H1 (cell line): ENCODE measurements around the gene RSF1. TPM values are rescaled to one million over a fixed set of nuclear protein-coding genes. Genes with fewer than 3 reads are reported as not detected.

ENCODE experiments used
- CBX5 ChIP-seq: fragments of 300-800, 300-1000 bp; sonication (generic); IDR thresholded peaks from 2 replicates; pipeline ENCODE4 v1.7.1; 2016; ENCODE audit warnings: antibody characterized with exemption, low read length, low read depth
- CBX8 ChIP-seq: fragments of 300-800, 300-1000 bp; sonication (generic); IDR thresholded peaks from 2 replicates; pipeline ENCODE4 v1.7.1; 2016; ENCODE audit warnings: low read depth, low read length, borderline replicate concordance
- CHD1 ChIP-seq: IDR thresholded peaks from 2 replicates; pipeline ENCODE4 v1.6.1; 2012; ENCODE audit warnings: low read depth, low read length, improper control_type of control experiment
- CTBP2 ChIP-seq: IDR thresholded peaks from 2 replicates; pipeline ENCODE4 v1.7.0; 2011; ENCODE audit warnings: borderline replicate concordance, mild to moderate bottlenecking, moderate library complexity, mixed read lengths, low read length; ENCODE audit not compliant: insufficient read depth, insufficient read length
- EZH2 ChIP-seq: fragments of 200-600 bp; sonication (generic); IDR thresholded peaks from 2 replicates; pipeline ENCODE4 v1.7.1; 2012; ENCODE audit warnings: low read depth, mild to moderate bottlenecking, moderate library complexity, low read length, inconsistent platforms; ENCODE audit not compliant: severe bottlenecking
- JUND ChIP-seq: IDR thresholded peaks from 2 replicates; pipeline ENCODE4 v1.6.1; 2011; ENCODE audit warnings: mild to moderate bottlenecking, improper control_type of control experiment, low read length
- KDM1A ChIP-seq: fragments of 200-600, 300-600 bp; sonication (generic); IDR thresholded peaks from 2 replicates; pipeline ENCODE4 v1.7.1; 2016; ENCODE audit warnings: mild to moderate bottlenecking, low read length, borderline replicate concordance
- KDM4A ChIP-seq: IDR thresholded peaks from one replicate; pipeline ENCODE4 v1.7.1; 2012; ENCODE audit warnings: low read depth, mild to moderate bottlenecking, moderate library complexity, low read length, inconsistent platforms; ENCODE audit not compliant: severe bottlenecking
- NANOG ChIP-seq: IDR thresholded peaks from 2 replicates; pipeline ENCODE4 v1.6.1; 2011; ENCODE audit warnings: low read length, low read depth, mild to moderate bottlenecking, inconsistent platforms; ENCODE audit not compliant: insufficient read depth, poor library complexity, severe bottlenecking
- NRF1 ChIP-seq: IDR thresholded peaks from 2 replicates; pipeline ENCODE4 v1.6.1; 2011; ENCODE audit warnings: mild to moderate bottlenecking, low read depth, low read length, improper control_type of control experiment
- POLR2A ChIP-seq, 2 experiments: IDR thresholded peaks; 1 replicate in 1 of 2; 2 replicates in 1 of 2; pipeline ENCODE4 v1.6.1; 2011; ENCODE audit warnings: low read depth in 2 of 2, low read length in 2 of 2, mild to moderate bottlenecking in 2 of 2; ENCODE audit errors: control extremely low read depth in 1 of 2
- POU5F1 ChIP-seq: IDR thresholded peaks from 2 replicates; pipeline ENCODE4 v1.6.1; 2011; ENCODE audit warnings: low read depth, mild to moderate bottlenecking, low read length, moderate library complexity
- RBBP5 ChIP-seq: IDR thresholded peaks from 2 replicates; pipeline ENCODE4 v1.7.1; 2012; ENCODE audit warnings: low read depth, mild to moderate bottlenecking, inconsistent platforms, low read length, moderate library complexity, borderline replicate concordance
- RFX5 ChIP-seq: IDR thresholded peaks from 2 replicates; pipeline ENCODE4 v1.6.1; 2011; ENCODE audit warnings: low read depth, low read length, improper control_type of control experiment, borderline replicate concordance
- RXRA ChIP-seq: IDR thresholded peaks from 2 replicates; pipeline ENCODE4 v1.6.1; 2011; ENCODE audit warnings: low read depth, mild to moderate bottlenecking, low read length, moderate library complexity; ENCODE audit not compliant: insufficient read depth
- SAP30 ChIP-seq: fragments of 300-600 bp; sonication (generic); IDR thresholded peaks from 2 replicates; pipeline ENCODE4 v1.7.1; 2012; ENCODE audit warnings: low read length, moderate library complexity, mild to moderate bottlenecking, inconsistent platforms; ENCODE audit not compliant: insufficient read depth, insufficient replicate concordance
- SIN3A ChIP-seq, 2 experiments: IDR thresholded peaks in 1 of 2; conservative IDR thresholded peaks in 1 of 2; 2 replicates each; pipeline ENCODE4 v1.6.1; 2011 to 2012; ENCODE audit warnings: low read length in 2 of 2, improper control_type of control experiment in 1 of 2, low read depth in 1 of 2, mild to moderate bottlenecking in 1 of 2
- SIRT6 ChIP-seq: IDR thresholded peaks from one replicate; pipeline ENCODE4 v1.7.1; 2012; ENCODE audit warnings: low read length, inconsistent platforms
- SP2 ChIP-seq: IDR thresholded peaks from 2 replicates; pipeline ENCODE4 v1.6.1; 2012; ENCODE audit warnings: mild to moderate bottlenecking, low read length, inconsistent platforms
- USF2 ChIP-seq: IDR thresholded peaks from 2 replicates; pipeline ENCODE4 v1.6.1; 2011; ENCODE audit warnings: low read length, improper control_type of control experiment
- YY1 ChIP-seq: IDR thresholded peaks from 2 replicates; pipeline ENCODE4 v1.6.1; 2011; ENCODE audit warnings: low read depth, mild to moderate bottlenecking, low read length
- ZNF274 ChIP-seq: IDR thresholded peaks from 2 replicates; pipeline ENCODE4 v1.7.0; 2012; ENCODE audit warnings: low read length, borderline replicate concordance; ENCODE audit errors: extremely low read depth
- polyA plus RNA-seq, 7 experiments: library from polyadenylated mRNA; depleted of rRNA in 3 of 7; stranded (reverse) in 5 of 7; unstranded in 2 of 7; fragments of >200 nt in 5 of 7; fragments of 200-250 nt in 2 of 7; gene quantifications; 1 replicate in 5 of 7; 2 replicates in 1 of 7; 4 replicates in 1 of 7; pipeline versions ENCODE4 v1.2.1 to v1.2.3, GENCODE V29; 2011 to 2013; ENCODE audit warnings: missing spikeins in 2 of 7, mixed read lengths in 2 of 7
- total RNA-seq: library from RNA; stranded (reverse); fragmentation: NEBNext Ultra II Directional; extraction: Animal tissue kit (Norgen Biotek cat#: 25700); gene quantifications from 2 replicates; pipeline ENCODE4 v1.2.1, GENCODE V29; 2021

RSF1 gene
- total and polyA plus RNA-seq, 2 of the 8 experiments (the other 6 are each of a cell fraction or from before 2014, with no cell fraction given), result 17.8 to 87.9 TPM

GRCh38 chr11:77820565-77821348 lies at the start of gene RSF1, which contains the start of gene AAMDC (continued):
- TF ChIP-seq CHD1 (no peak), ZNF274 (no peak), USF2 (no peak), RBBP5 (peak; percentile 90; the same call in 1 of the 2 replicates), POU5F1 (no peak), POLR2A (IDR thresholded peaks at IDR 0.05; ENCODE audit: control extremely low read depth in 1 of 2, low read depth in 2 of 2, low read length in 2 of 2) (peak; percentile 41 to 61; a peak in 2 of 3 replicates), YY1 (peak; percentile 96), JUND (no peak), CBX8 (no peak), RFX5 (no peak), CTBP2 (no peak), RXRA (no peak), KDM1A (no peak; the same call in 1 of the 2 replicates), KDM4A (no peak), NRF1 (no peak), SIN3A (conservative IDR thresholded peaks at IDR 0.05 in 1 of 2, IDR thresholded peaks at IDR 0.05 in 1 of 2; ENCODE audit: low read depth in 1 of 2, low read length in 2 of 2) (peak; percentile 48 to 55; a peak in 2 of 4 replicates), SAP30 (no peak), EZH2 (no peak), SIRT6 (no peak), SP2 (peak; percentile 45; the same call in 1 of the 2 replicates), CBX5 (no peak), NANOG (no peak)
